ENCODE results near the gene SMIM36.
"Not testable (repeated sequence)": the region's sequence is repeated elsewhere in the genome, so short reads cannot be mapped to it uniquely, and the experiment has no call there.

SMIM36 gene

GRCh38 chr17:55413825-55414489 is 97.3 kb downstream of the SMIM36 start:
- DNase-seq (ENCODE audit: low read depth): no peak
- no peak for TF ChIP-seq CTCF (IDR thresholded peaks at IDR 0.05; ENCODE audit: insufficient read depth, low read depth, low read length, missing control alignments)
- no peak overlapping the region for H3K4me3 ChIP-seq (ENCODE audit: low read depth, low read length)

- TF ChIP-seq CTCF (IDR thresholded peaks at IDR 0.05; ENCODE audit: insufficient read depth, low read depth, low read length, missing control alignments): no peak
- H3K4me3 ChIP-seq (ENCODE audit: low read depth, low read length): no peak overlapping the region
- no peak for DNase-seq (ENCODE audit: low read depth)
Measured at GRCh38 chr17:55411463-55411855, 99.8 kb downstream of the SMIM36 start.

- no peak for TF ChIP-seq CTCF (IDR thresholded peaks at IDR 0.05; ENCODE audit: insufficient read depth, low read depth, low read length, missing control alignments)
- H3K4me3 ChIP-seq (ENCODE audit: low read depth, low read length): no peak overlapping the region
- no peak for DNase-seq (ENCODE audit: low read depth)
Measured at GRCh38 chr17:55410722-55411462, 100.4 kb downstream of the SMIM36 start.

- TF ChIP-seq CTCF (IDR thresholded peaks at IDR 0.05; ENCODE audit: insufficient read depth, low read depth, low read length, missing control alignments): no peak
- no peak overlapping the region for H3K4me3 ChIP-seq (ENCODE audit: low read depth, low read length)
- no peak for DNase-seq (ENCODE audit: low read depth)
Measured at GRCh38 chr17:55409030-55409800, 102.0 kb downstream of the SMIM36 start.

- TF ChIP-seq CTCF (IDR thresholded peaks at IDR 0.05; ENCODE audit: insufficient read depth, low read depth, low read length, missing control alignments): no peak
Measured at GRCh38 chr17:55407641-55408566, 103.3 kb downstream of the SMIM36 start.

GRCh38 chr17:55405600-55405999 is 105.7 kb downstream of the SMIM36 start:
- no peak for TF ChIP-seq CTCF (IDR thresholded peaks at IDR 0.05; ENCODE audit: insufficient read depth, low read depth, low read length, missing control alignments)
- DNase-seq (ENCODE audit: low read depth): no peak
- H3K4me3 ChIP-seq (ENCODE audit: low read depth, low read length): no peak overlapping the region

More at GRCh38 chr17:55407641-55408566, 103.3 kb downstream of the SMIM36 start:
- DNase-seq (ENCODE audit: low read depth): no peak
- H3K4me3 ChIP-seq (ENCODE audit: low read depth, low read length): no peak overlapping the region

GRCh38 chr17:55404197-55404596 is 107.1 kb downstream of the SMIM36 start:
- not testable (repeated sequence) for DNase-seq (ENCODE audit: low read depth); H3K4me3 ChIP-seq (ENCODE audit: low read depth, low read length)

All from GM12865 (cell line).